HG02884 (cell line): ENCODE data around the gene CT45A7.
"Not testable (repeated sequence)": the region's sequence is repeated elsewhere in the genome, so short reads cannot be mapped to it uniquely, and the experiment has no call there.

Experiments
- ATAC-seq: cut with Tn5 transposase; IDR thresholded peaks from one replicate; pipeline ENCODE4 v1.9.1; 2021; ENCODE audit warnings: mild to moderate bottlenecking, moderate library complexity; ENCODE audit not compliant: unreplicated experiment

Gene CT45A7, protein sequence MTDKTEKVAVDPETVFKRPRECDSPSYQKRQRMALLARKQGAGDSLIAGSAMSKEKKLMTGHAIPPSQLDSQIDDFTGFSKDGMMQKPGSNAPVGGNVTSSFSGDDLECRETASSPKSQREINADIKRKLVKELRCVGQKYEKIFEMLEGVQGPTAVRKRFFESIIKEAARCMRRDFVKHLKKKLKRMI

DNA sequence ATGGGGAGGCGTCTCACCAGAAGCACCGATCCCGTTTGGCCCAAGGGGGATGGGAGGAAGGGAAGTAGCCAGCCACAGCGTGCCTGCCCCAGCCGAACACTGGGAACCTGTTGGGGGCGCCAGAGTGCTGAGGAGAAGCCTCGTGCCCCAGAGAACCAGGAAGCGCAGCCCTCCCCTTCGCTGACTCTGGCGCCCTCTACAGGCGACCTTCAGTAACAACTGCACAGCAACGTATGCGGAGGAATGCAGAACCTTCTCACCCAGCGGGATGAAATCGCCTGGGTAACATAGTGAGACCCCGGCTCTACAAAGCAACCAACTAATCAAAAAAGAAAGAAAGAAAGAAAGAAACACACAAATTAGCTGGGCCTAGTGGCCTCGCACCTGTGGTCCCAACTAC lies at the start of gene CT45A7:
Gene CT45A7 (minus strand): TSS at position 101 of the 400 bp plus-strand sequence. CDS start 3,747 bp downstream, outside the sequence.
- ATAC-seq = not testable (repeated sequence)

DNA sequence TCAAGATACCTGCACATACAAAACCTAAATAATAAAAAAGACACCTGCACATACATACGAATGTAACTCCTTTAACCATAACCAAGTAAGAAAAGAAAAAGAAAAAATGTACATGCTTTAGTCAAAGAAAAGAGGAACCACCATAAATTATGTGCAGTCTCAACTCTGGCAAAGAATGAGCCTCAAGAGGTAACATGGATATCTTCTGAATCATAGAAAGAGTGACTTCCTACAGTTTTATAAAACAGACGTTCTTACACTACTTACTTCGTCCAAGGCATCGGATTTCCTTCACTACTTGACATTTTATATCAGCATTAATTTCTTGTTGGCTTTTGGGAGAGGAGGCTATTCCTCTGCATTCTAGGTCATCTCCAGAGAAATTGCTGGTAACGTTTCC lies 45.7 kb upstream of the CT45A7 start:
- not testable (repeated sequence) for ATAC-seq

DNA sequence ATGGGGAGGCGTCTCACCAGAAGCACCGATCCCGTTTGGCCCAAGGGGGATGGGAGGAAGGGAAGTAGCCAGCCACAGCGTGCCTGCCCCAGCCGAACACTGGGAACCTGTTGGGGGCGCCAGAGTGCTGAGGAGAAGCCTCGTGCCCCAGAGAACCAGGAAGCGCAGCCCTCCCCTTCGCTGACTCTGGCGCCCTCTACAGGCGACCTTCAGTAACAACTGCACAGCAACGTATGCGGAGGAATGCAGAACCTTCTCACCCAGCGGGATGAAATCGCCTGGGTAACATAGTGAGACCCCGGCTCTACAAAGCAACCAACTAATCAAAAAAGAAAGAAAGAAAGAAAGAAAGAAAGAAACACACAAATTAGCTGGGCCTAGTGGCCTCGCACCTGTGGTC lies 34.6 kb upstream of the CT45A7 start, which contains the start of gene CT45A9:
Gene CT45A9 (minus strand): TSS at position 101 of the 400 bp plus-strand sequence. CDS start 3,751 bp downstream, outside the sequence.
- ATAC-seq = not testable (repeated sequence)

DNA sequence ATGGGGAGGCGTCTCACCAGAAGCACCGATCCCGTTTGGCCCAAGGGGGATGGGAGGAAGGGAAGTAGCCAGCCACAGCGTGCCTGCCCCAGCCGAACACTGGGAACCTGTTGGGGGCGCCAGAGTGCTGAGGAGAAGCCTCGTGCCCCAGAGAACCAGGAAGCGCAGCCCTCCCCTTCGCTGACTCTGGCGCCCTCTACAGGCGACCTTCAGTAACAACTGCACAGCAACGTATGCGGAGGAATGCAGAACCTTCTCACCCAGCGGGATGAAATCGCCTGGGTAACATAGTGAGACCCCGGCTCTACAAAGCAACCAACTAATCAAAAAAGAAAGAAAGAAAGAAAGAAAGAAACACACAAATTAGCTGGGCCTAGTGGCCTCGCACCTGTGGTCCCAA lies 17.4 kb upstream of the CT45A7 start, which contains the start of gene CT45A8:
Gene CT45A8 (minus strand): TSS at position 101 of the 400 bp plus-strand sequence. CDS start 3,755 bp downstream, outside the sequence.
- not testable (repeated sequence) for ATAC-seq

DNA sequence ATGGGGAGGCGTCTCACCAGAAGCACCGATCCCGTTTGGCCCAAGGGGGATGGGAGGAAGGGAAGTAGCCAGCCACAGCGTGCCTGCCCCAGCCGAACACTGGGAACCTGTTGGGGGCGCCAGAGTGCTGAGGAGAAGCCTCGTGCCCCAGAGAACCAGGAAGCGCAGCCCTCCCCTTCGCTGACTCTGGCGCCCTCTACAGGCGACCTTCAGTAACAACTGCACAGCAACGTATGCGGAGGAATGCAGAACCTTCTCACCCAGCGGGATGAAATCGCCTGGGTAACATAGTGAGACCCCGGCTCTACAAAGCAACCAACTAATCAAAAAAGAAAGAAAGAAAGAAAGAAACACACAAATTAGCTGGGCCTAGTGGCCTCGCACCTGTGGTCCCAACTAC lies 17.2 kb downstream of the CT45A7 start, which contains the start of gene CT45A2:
Gene CT45A2 (minus strand): TSS at position 101 of the 400 bp plus-strand sequence. CDS start 3,747 bp downstream, outside the sequence.
- not testable (repeated sequence) for ATAC-seq

DNA sequence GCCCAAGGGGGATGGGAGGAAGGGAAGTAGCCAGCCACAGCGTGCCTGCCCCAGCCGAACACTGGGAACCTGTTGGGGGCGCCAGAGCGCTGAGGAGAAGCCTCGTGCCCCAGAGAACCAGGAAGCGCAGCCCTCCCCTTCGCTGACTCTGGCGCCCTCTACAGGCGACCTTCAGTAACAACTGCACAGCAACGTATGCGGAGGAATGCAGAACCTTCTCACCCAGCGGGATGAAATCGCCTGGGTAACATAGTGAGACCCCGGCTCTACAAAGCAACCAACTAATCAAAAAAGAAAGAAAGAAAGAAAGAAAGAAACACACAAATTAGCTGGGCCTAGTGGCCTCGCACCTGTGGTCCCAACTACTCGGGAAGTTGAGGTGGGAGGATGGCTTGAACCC lies 34.4 kb downstream of the CT45A7 start, which contains the start of gene CT45A6:
Gene CT45A6 (minus strand): TSS at position 101 of the 400 bp plus-strand sequence. CDS start 3,794 bp downstream, outside the sequence.
- ATAC-seq = not testable (repeated sequence)

DNA sequence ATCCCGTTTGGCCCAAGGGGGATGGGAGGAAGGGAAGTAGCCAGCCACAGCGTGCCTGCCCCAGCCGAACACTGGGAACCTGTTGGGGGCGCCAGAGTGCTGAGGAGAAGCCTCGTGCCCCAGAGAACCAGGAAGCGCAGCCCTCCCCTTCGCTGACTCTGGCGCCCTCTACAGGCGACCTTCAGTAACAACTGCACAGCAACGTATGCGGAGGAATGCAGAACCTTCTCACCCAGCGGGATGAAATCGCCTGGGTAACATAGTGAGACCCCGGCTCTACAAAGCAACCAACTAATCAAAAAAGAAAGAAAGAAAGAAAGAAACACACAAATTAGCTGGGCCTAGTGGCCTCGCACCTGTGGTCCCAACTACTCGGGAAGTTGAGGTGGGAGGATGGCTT lies 51.7 kb downstream of the CT45A7 start, which contains the start of gene CT45A5:
Gene CT45A5 (minus strand): TSS at position 101 of the 400 bp plus-strand sequence. CDS start 3,774 bp downstream, outside the sequence.
- not testable (repeated sequence) for ATAC-seq
